Measurements from ENCODE around the gene AJM1.
"Not testable (repeated sequence)": the region's sequence is repeated elsewhere in the genome, so short reads cannot be mapped to it uniquely, and the experiment has no call there.

Gene AJM1

GRCh38 chr9:136880651-136881050, 38.4 kb downstream of the AJM1 start:
- DNase-seq (ENCODE audit: low read depth), result no peak

DNA sequence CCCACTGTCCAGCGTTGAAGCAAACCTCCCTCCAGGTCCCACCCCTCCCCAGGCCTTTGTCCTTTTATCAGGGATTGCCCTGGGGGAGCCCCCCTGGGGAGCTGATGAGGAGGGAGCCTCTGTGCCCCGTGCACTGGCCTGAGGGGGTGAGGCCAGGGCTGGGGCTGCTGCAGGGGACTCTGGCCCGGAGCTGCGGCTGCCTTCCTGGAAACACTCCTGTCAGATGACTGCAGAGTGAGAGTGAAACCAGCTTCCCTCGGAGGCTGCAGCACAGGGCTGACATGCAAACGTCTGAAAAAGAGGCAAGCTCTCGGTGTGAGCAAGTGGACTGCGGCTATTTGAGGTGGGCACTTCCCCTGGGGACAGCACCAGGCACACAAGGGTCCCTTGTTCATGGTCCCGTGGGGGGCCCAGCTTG, 39.4 kb downstream of the AJM1 start:
- DNase-seq (ENCODE audit: low read depth), result peak; percentile 38

DNA sequence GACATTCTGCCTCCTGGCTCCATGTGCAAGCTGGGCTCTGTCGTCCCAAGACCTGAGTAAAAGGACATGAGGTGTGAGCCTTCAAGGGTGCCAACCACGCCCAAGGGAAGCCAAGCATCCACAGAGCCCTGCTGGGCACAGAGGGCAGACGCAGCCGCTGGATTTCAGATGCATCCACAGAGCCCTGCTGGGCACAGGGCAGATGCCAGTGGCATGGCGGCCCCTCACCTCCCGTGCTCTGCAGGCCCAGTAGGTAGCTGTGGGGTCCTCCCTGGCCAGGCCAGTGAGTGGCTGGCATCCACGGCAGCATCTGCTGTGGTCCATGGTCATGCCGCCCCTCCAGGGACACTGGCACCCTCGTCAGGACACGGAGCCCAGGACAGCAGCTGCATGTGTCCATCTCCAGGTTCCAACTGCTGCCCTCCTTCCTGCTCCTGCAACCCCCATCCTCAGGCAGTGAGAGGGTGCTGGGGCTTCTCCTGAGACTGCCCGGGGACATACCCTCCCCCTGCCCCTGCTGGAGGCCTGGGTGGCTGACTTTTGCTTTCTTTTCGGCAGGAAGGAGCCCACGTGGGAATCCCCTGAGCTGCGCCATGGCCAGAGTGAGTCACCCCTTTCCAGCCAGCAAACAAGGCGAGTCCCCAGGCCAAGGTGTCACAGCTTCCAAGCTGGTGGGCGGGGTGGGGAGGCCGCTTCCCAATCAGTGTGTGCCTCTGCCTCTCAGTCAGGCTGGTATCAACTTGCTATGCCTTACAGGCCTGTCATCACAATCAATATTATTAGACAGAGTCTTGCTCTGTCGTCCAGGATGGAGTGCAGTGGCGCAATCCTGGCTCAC, 40.0 kb downstream of the AJM1 start:
- peak; percentile 88 for DNase-seq (ENCODE audit: low read depth)

DNA sequence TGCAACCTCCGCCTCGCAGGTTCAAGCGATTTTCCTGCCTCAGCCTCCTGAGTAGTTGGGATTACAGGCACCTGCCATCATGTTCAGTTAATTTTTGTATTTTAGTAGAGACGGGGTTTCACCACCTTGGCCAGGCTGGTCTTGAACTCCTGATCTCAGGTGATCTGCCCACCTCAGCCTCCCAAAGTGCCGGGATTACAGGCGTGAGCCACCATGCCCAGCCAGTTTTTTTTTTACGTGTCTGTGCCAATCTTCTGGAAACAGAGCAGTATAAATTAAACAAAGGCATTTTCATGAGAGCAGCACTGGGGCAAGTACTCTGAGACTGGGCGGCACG, 40.6 kb downstream of the AJM1 start:
- not testable (repeated sequence) for DNase-seq (ENCODE audit: low read depth)

- DNase-seq (ENCODE audit: low read depth), result not testable (repeated sequence)
Measured at GRCh38 chr9:136883670-136884069, 41.4 kb downstream of the AJM1 start.

DNA sequence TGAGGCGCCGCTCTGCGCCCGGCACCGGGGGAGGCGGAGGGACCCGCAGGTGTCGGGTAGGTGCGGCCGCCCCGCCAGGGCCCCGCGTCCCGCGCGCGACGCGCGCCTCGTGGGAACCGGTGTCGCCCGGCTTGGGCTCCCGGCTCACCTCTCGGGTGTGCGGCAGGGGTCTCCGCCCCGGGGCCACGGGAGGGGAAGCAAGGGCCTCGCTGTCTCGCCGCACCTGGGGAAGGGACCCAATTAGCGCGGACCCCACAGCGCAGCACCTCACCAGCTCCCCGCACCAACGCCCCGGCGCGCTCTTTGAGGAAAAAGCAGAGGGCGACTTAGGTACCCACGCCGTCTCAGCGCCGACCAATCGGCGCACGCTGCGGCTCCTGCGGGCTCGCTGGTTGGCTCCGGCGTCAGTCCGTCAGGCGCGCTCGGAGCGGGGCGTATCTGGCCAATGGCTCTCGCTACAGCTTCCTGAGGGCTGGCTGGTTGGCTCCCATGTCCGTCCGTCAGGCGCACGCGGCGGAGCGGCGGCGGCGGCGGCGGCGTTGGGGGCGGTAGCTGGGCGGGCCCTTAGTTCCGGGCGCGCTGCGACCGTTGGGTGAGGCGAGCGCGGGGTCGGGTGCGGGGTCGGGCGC, 43.8 kb downstream of the AJM1 start, which contains the start of gene TRAF2:
TRAF2 (plus strand) TSS at position 567 of the 629 bp plus-strand sequence. CDS start 12,225 bp downstream, outside the sequence.
- DNase-seq (ENCODE audit: low read depth), result peak; percentile 96

DNA sequence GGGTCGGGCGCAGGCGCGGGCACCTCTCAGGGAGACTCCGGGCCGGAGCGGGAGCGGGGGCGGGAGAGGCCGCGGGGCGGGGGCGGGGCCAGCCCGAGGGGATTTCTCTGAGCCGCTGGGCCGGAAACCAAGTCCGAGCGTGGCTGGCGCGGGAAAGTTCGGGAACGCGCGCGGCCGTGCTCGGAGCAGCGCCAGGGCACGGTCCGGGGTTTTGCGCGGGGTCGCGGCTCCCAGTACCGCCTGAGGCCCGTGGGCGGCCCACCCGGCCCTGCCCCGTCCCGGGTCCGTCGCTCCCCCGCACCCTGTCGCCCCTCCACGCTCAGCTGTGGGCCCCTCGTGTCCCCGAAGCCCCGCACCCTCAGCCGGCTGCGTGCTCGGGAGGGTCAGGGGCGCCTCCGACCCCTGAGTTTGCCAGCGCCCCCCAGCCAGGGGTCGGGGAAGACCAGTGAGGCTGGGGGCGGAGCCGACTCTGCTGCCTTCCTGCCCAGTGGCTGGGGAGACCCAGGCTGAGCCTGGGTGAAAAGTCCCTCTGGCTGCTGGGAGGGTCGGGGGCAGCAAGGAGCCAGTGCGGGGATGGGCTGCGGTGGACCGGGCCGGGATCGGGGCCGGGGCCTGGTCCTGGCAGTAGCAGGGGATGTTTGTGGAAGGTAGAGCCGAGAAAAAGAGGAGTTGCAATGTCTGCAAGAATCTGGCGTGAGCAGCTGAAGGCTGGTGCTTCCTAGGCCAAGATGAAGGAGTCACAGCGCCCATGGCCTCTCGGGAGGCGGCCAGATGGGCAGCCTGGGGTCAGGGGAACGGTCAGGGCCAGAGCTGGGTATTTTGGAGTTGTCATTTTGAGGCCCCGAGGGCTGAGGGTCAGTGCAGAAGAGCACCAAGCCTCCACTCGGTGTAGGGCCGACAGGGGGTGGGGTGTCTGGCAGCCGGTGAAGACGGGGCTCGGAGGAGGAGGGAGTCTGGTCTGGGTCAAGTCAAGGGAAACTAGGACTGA, 44.6 kb downstream of the AJM1 start:
- peak; percentile 14 for DNase-seq (ENCODE audit: low read depth)

GRCh38 chr9:136888454-136888853, 46.2 kb downstream of the AJM1 start:
- no peak for DNase-seq (ENCODE audit: low read depth)

- DNase-seq (ENCODE audit: low read depth), result no peak
Measured at GRCh38 chr9:136889858-136890257, 47.6 kb downstream of the AJM1 start.

DNA sequence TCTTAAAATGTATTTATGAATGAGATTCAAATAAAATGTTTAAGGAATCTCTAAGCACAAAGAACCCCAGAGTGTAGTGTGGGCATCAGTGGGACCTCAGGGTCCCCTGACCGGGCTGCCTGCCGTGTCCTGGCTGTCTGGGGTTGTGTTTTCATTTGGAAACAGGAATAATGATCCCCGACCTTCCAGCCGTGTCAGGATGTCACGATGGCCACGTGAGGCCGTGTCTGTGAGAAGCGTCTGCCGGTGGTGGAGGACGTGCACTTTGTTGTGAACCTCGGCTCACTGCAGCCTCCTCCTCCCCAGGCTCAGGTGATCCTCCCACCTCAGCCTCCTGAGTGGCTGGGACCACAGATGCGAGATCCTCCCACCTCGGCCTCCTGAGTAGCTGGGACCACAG, 48.4 kb downstream of the AJM1 start:
- DNase-seq (ENCODE audit: low read depth), result no peak
